ENCODE results near the gene PPA1. TPM values are rescaled to one million over a fixed set of nuclear protein-coding genes. Genes with fewer than 3 reads are reported as not detected.
A peak's percentile ranks its signal among the peaks of the same experiment; 100 is the strongest.

The PPA1 gene
- total RNA-seq, 1 donor from 2014 or later, result 99.9 TPM

GRCh38 chr10:70234668-70235447 is 1.6 kb upstream of the PPA1 start:
- Histone ChIP-seq H3K27ac (replicated peaks) (peak overlapping the region; percentile 84), H3K27me3 (ENCODE audit: low read depth) (no peaks in the 10 kb centered on the region), H3K4me3 (no peak overlapping the region), H3K9me3 (replicated peaks) (no peaks in the 10 kb centered on the region), H3K36me3 (peaks cover 6% of the 10 kb centered on the region), H3K4me1 (peaks cover 37% of the 10 kb centered on the region)
- intact Hi-C loops (cut with micrococcal nuclease), result no loop called here
- TF ChIP-seq CTCF (IDR thresholded peaks at IDR 0.05; ENCODE audit: borderline replicate concordance), result no peak
- no peak for DNase-seq

GRCh38 chr10:70233939-70234300 is 691 bp upstream of the PPA1 start:
- peak overlapping the region; percentile 84 for H3K27ac ChIP-seq (replicated peaks)
- peaks cover 15% of the 10 kb centered on the region for H3K36me3 ChIP-seq
- no peaks in the 10 kb centered on the region for H3K27me3 ChIP-seq (ENCODE audit: low read depth)
- peaks cover 43% of the 10 kb centered on the region for H3K4me1 ChIP-seq
- peak; percentile 11 for TF ChIP-seq CTCF (IDR thresholded peaks at IDR 0.05; ENCODE audit: borderline replicate concordance)
- no peak for DNase-seq
- intact Hi-C loops (cut with micrococcal nuclease), result no loop called here
- H3K9me3 ChIP-seq (replicated peaks), result no peaks in the 10 kb centered on the region
- H3K4me3 ChIP-seq, result peak overlapping the region; percentile 84

GRCh38 chr10:70232859-70233108 is 445 bp downstream of the PPA1 start:
- Histone ChIP-seq H3K27me3 (ENCODE audit: low read depth) (no peaks in the 10 kb centered on the region), H3K9me3 (replicated peaks) (no peaks in the 10 kb centered on the region), H3K4me1 (peaks cover 54% of the 10 kb centered on the region), H3K27ac (replicated peaks) (peak overlapping the region; percentile 84), H3K36me3 (peaks cover 22% of the 10 kb centered on the region), H3K4me3 (peak overlapping the region; percentile 84)
- no peak for DNase-seq
- intact Hi-C loops (cut with micrococcal nuclease), result no loop called here
- TF ChIP-seq CTCF (IDR thresholded peaks at IDR 0.05; ENCODE audit: borderline replicate concordance), result no peak

GRCh38 chr10:70232155-70232858 is 922 bp downstream of the PPA1 start:
- no peaks in the 10 kb centered on the region for H3K27me3 ChIP-seq (ENCODE audit: low read depth)
- peak overlapping the region; percentile 84 for H3K4me3 ChIP-seq
- peaks cover 59% of the 10 kb centered on the region for H3K4me1 ChIP-seq
- H3K9me3 ChIP-seq (replicated peaks), result no peaks in the 10 kb centered on the region
- peak overlapping the region; percentile 84 for H3K27ac ChIP-seq (replicated peaks)
- intact Hi-C loops (cut with micrococcal nuclease), result no loop called here
- no peak for TF ChIP-seq CTCF (IDR thresholded peaks at IDR 0.05; ENCODE audit: borderline replicate concordance)
- peaks cover 22% of the 10 kb centered on the region for H3K36me3 ChIP-seq
- peak; percentile 31 for DNase-seq

GRCh38 chr10:70228491-70228890 is 4.7 kb downstream of the PPA1 start:
- peak overlapping the region; percentile 57 for H3K27ac ChIP-seq (replicated peaks)
- peaks cover 54% of the 10 kb centered on the region for H3K4me1 ChIP-seq

More at GRCh38 chr10:70228491-70228890, 4.7 kb downstream of the PPA1 start:
- no peak overlapping the region for H3K4me3 ChIP-seq
- H3K36me3 ChIP-seq, result peaks cover 22% of the 10 kb centered on the region
- no peak for TF ChIP-seq CTCF (IDR thresholded peaks at IDR 0.05; ENCODE audit: borderline replicate concordance)
- no peaks in the 10 kb centered on the region for H3K9me3 ChIP-seq (replicated peaks)
- no peak for DNase-seq
- intact Hi-C loops (cut with micrococcal nuclease), result no loop called here
- H3K27me3 ChIP-seq (ENCODE audit: low read depth), result no peaks in the 10 kb centered on the region
